ENCODE results near the gene IFT52.

Gene IFT52

GRCh38 chr20:43689165-43689564 lies 98.4 kb downstream of the IFT52 start:
- Histone ChIP-seq H3K9ac (ENCODE audit: low read length in 2 of 2) (no peak overlapping the region), H3K27ac (ENCODE audit: low read length) (no peak overlapping the region), H3K36me3 (ENCODE audit: control insufficient read depth in 2 of 2, insufficient read depth in 2 of 2, low read length in 2 of 2) (no peaks in the 10 kb centered on the region), H3K9me3 (ENCODE audit: control insufficient read depth in 2 of 2, low read length in 2 of 2) (no peaks in the 10 kb centered on the region), H3K4me3 (ENCODE audit: low read length in 2 of 2) (no peak overlapping the region), H3K4me1 (ENCODE audit: control insufficient read depth, insufficient read depth, low read length) (no peaks in the 10 kb centered on the region), H3K27me3 (ENCODE audit: control insufficient read depth in 1 of 2, insufficient read depth in 2 of 2, low read length in 2 of 2) (no peaks in the 10 kb centered on the region)

- Histone ChIP-seq H3K4me3 (ENCODE audit: low read length in 2 of 2) (no peak overlapping the region), H3K9ac (ENCODE audit: low read length in 2 of 2) (no peak overlapping the region), H3K36me3 (ENCODE audit: control insufficient read depth in 2 of 2, insufficient read depth in 2 of 2, low read length in 2 of 2) (no peaks in the 10 kb centered on the region), H3K27ac (ENCODE audit: low read length) (no peak overlapping the region), H3K9me3 (ENCODE audit: control insufficient read depth in 2 of 2, low read length in 2 of 2) (no peaks in the 10 kb centered on the region), H3K27me3 (ENCODE audit: control insufficient read depth in 1 of 2, insufficient read depth in 2 of 2, low read length in 2 of 2) (no peaks in the 10 kb centered on the region), H3K4me1 (ENCODE audit: control insufficient read depth, insufficient read depth, low read length) (no peaks in the 10 kb centered on the region)
Measured at GRCh38 chr20:43690943-43691598, 100.3 kb downstream of the IFT52 start.

- Histone ChIP-seq H3K4me1 (ENCODE audit: control insufficient read depth, insufficient read depth, low read length) (no peaks in the 10 kb centered on the region), H3K36me3 (ENCODE audit: control insufficient read depth in 2 of 2, insufficient read depth in 2 of 2, low read length in 2 of 2) (no peaks in the 10 kb centered on the region), H3K27ac (ENCODE audit: low read length) (no peak overlapping the region), H3K27me3 (ENCODE audit: control insufficient read depth in 1 of 2, insufficient read depth in 2 of 2, low read length in 2 of 2) (no peaks in the 10 kb centered on the region), H3K4me3 (ENCODE audit: low read length in 2 of 2) (no peak overlapping the region), H3K9ac (ENCODE audit: low read length in 2 of 2) (no peak overlapping the region), H3K9me3 (ENCODE audit: control insufficient read depth in 2 of 2, low read length in 2 of 2) (no peaks in the 10 kb centered on the region)
Measured at GRCh38 chr20:43691928-43692524, 101.3 kb downstream of the IFT52 start.

- Histone ChIP-seq H3K9ac (ENCODE audit: low read length in 2 of 2) (no peak overlapping the region), H3K36me3 (ENCODE audit: control insufficient read depth in 2 of 2, insufficient read depth in 2 of 2, low read length in 2 of 2) (no peaks in the 10 kb centered on the region), H3K4me1 (ENCODE audit: control insufficient read depth, insufficient read depth, low read length) (no peaks in the 10 kb centered on the region), H3K27me3 (ENCODE audit: control insufficient read depth in 1 of 2, insufficient read depth in 2 of 2, low read length in 2 of 2) (no peaks in the 10 kb centered on the region), H3K27ac (ENCODE audit: low read length) (no peak overlapping the region), H3K4me3 (ENCODE audit: low read length in 2 of 2) (no peak overlapping the region), H3K9me3 (ENCODE audit: control insufficient read depth in 2 of 2, low read length in 2 of 2) (no peaks in the 10 kb centered on the region)
Measured at GRCh38 chr20:43694763-43695162, 104.0 kb downstream of the IFT52 start.

GRCh38 chr20:43695571-43695970 lies 104.8 kb downstream of the IFT52 start:
- Histone ChIP-seq H3K4me3 (ENCODE audit: low read length in 2 of 2) (no peak overlapping the region), H3K4me1 (ENCODE audit: control insufficient read depth, insufficient read depth, low read length) (no peaks in the 10 kb centered on the region), H3K36me3 (ENCODE audit: control insufficient read depth in 2 of 2, insufficient read depth in 2 of 2, low read length in 2 of 2) (no peaks in the 10 kb centered on the region), H3K9ac (ENCODE audit: low read length in 2 of 2) (no peak overlapping the region), H3K9me3 (ENCODE audit: control insufficient read depth in 2 of 2, low read length in 2 of 2) (no peaks in the 10 kb centered on the region), H3K27me3 (ENCODE audit: control insufficient read depth in 1 of 2, insufficient read depth in 2 of 2, low read length in 2 of 2) (no peaks in the 10 kb centered on the region), H3K27ac (ENCODE audit: low read length) (no peak overlapping the region)
